GM19468 (cell line): Measurements from ENCODE around the gene CD37.
"Not testable (repeated sequence)": the region's sequence is repeated elsewhere in the genome, so short reads cannot be mapped to it uniquely, and the experiment has no call there.

Source experiments
- ATAC-seq: cut with Tn5 transposase; IDR thresholded peaks from one replicate; pipeline ENCODE4 v1.9.1; 2021; ENCODE audit warnings: mild to moderate bottlenecking, moderate library complexity, moderate number of reproducible peaks; ENCODE audit not compliant: unreplicated experiment; ENCODE audit errors: extremely low read depth

Gene CD37

GRCh38 chr19:49371184-49371583 is 36.0 kb downstream of the CD37 start:
- no peak for ATAC-seq

GRCh38 chr19:49373174-49373573 is 38.0 kb downstream of the CD37 start:
- not testable (repeated sequence) for ATAC-seq

GRCh38 chr19:49374665-49375434 is 39.6 kb downstream of the CD37 start:
- no peak for ATAC-seq

GRCh38 chr19:49378512-49378911 is 43.3 kb downstream of the CD37 start:
- ATAC-seq, result no peak

- ATAC-seq, result no peak
Observed at GRCh38 chr19:49380391-49380790, 45.2 kb downstream of the CD37 start.

GRCh38 chr19:49382639-49383038 is 47.4 kb downstream of the CD37 start:
- ATAC-seq, result no peak

GRCh38 chr19:49383599-49383998 is 48.4 kb downstream of the CD37 start:
- no peak for ATAC-seq

GRCh38 chr19:49387936-49388372 is 52.7 kb downstream of the CD37 start, which contains the start of gene KASH5:
KASH5 (plus strand) TSS chr19:49388249; CDS start chr19:49390884, 2,635 bp downstream.
- no peak for ATAC-seq

GRCh38 chr19:49389406-49389805 is 54.2 kb downstream of the CD37 start:
- ATAC-seq, result no peak
